CD4-positive, alpha-beta T cell treated with Interferon gamma for 1 hour (primary cell): ENCODE results near the gene DYNC1LI2.
"Not testable (repeated sequence)": the region's sequence is repeated elsewhere in the genome, so short reads cannot be mapped to it uniquely, and the experiment has no call there.

Experiments
- DNase-seq: peaks from one replicate; pipeline ENCODE4 v3.0.0-alpha.2; 2020

DYNC1LI2 gene

DNA sequence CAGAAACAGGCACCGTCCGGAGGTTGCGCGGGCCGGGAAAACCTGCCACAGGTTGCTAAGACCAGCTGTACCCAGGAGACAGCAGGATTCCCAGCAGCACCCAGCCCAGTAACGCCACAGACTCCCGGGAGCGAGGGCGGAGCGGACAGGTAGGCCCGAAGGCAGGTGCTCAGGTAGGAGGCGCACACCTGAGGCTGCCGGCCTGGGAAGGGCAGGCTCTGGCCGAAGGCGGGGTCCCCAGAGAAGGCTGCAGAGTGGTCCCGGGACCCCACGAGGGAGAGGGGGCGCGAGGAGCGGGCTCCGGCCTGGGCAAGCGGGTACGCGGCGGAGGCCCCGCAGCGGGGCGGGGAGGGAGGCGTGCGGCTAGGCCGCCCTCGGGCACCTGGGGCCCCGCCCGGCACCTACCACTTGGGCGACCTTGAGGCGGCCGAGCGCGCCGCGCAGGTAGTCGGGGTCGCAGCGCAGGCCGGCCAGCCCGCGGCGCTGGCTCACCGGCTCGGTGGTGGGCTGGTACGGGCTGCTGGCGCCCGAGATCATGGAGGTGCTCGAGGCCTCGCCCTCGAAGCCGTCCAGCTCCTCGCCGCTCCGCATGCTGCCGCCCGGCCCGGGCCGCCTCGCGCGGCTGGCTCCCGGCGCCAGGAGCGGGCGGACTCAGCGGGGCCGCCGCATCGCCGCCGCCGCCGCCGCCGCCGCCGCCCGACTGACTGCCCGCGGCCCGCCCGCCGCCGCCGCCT lies 55.3 kb downstream of the DYNC1LI2 start:
- no peak for DNase-seq

DNA sequence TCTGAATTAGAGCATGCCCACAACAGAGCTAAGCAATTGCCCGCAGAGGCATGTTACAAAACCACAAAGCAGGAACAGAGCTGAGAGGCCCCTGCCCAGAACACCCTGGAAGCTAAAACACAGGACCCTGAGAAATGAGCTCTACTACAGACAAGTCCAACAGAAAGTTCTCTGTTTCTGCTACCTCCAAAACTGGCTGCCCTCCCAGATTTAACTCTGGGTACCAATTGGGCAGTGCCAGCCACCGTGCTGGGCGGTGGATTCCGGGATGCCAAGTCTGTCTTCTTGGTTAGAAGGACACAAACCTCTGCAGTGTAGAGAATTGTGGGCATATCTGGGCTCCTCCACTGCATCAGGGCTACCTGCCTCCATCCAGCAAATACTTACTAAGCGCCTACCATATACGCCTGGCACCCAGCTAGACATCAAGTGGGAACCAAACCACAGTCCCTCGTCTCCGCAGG lies 55.9 kb downstream of the DYNC1LI2 start:
- DNase-seq, result no peak

- DNase-seq, result no peak
These were observed 58.3 kb downstream of the DYNC1LI2 start for GRCh38 chr16:66693149-66693548.

DNA sequence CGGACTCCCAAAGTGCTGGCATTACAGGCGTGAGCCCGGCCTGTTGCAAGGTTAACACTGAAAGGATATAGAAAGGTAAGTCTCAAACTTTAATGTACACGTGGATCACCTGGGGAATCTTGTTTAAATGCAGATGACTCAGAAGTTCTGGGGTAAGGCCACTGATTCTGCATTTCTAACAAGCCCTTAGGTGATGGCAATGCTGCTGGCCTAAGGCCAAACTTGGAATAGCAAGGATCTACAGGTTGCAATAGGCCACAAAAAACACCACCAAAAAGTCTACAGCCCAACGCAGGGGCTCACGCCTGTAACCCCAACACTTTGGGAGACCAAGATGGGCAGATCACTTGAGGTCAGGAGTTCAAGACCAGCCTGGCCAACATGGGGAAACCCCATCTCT lies 59.1 kb downstream of the DYNC1LI2 start:
- no peak for DNase-seq

GRCh38 chr16:66691234-66691633 lies 60.2 kb downstream of the DYNC1LI2 start:
- DNase-seq, result no peak

- no peak for DNase-seq
These were observed 61.1 kb downstream of the DYNC1LI2 start for GRCh38 chr16:66690106-66690847.

- no peak for DNase-seq
These were observed 62.1 kb downstream of the DYNC1LI2 start for GRCh38 chr16:66689282-66689681.

DNA sequence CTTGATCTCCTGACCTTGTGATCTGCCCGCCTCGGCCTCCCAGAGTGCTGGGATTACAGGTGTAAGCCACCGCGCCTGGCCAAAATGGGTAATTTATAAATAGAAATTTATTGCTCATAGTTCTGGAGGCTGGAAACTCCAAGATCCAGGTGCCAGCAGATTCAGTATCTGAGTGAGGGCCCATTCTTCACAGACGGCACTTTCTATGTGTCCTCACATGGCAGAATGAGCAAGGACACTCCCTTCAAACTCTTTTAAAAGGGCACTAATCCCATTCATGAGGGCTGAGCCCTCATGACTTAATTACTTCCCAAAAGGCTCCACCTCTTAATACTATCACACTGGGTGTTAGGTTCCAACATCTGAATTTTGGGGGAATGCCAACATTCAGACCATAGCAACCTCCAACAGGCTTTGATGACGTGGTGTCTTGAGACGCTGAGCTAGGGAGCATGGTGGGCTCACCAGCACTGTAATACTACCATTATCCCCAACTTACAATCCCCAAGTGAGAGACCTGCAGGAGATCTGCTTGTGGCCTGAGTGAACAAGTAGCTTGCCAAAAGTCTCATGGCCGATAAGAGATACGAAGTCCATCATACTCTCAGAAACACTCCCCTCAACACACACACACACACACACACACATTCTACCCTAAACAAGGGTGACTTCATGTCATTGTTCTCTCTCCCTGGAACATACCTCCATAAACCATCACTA lies 63.3 kb downstream of the DYNC1LI2 start:
- no peak for DNase-seq

- DNase-seq, result not testable (repeated sequence)
These were observed 65.8 kb downstream of the DYNC1LI2 start for GRCh38 chr16:66685501-66686115.

DNA sequence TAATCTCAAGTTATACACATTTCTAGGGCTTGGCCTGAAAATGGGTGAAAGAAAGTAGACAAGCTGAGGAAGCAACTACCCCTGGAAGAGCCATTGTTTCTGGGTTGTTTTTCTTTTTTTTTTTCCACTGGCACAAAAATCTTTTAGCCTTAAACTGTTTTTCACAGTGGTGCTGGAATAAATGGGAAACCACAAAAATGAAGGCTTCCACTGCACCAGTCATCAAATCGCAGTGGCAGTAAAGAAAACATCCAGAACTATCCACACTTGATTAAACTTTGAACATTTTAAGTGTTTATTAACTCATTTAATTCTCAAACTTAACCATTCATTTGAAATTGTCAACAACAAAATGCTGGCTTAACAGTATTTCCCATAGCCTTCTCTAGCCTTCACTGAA lies 69.1 kb downstream of the DYNC1LI2 start:
- DNase-seq, result no peak

DNA sequence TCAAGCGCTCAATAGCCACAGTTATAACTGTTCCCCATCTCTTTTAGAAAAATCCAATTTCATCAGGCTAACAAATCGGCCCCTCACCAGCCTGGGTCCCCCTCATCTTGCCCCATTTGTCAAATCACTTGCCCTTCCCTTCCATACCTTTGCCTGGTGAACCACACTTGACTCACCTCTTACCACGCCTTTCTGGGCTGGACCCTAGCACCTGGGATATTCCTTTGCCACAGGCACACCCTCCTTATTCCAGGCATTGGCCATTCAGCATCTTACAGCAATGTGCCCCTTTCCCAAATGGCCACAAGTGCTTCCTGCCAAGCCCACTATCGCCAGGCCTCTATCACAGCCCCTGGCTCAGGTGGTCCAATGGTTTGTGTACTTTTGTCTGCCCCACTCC lies 69.7 kb downstream of the DYNC1LI2 start:
- DNase-seq, result no peak

DNA sequence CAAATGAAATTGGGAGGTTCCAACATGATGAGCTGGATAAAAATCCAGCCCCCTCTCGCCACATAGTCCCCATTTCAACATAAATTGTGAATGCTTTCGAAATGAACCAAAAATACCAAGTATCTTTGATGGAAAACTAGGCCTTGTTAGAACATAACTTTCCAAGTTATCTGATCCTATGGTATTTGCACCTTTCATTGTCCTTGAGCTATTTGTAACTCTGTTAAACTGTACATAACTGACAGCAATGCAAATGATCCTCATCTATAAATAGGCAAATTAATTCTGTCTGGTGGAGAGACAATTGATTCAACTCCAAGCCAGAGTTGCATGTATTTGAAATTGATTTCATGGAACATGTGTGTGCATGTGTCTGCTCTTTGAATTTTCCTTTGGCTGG lies 73.1 kb downstream of the DYNC1LI2 start:
- no peak for DNase-seq

GRCh38 chr16:66677836-66678235 lies 73.6 kb downstream of the DYNC1LI2 start:
- DNase-seq, result no peak

- DNase-seq, result no peak
These were observed 74.2 kb downstream of the DYNC1LI2 start for GRCh38 chr16:66677179-66677578.

DNA sequence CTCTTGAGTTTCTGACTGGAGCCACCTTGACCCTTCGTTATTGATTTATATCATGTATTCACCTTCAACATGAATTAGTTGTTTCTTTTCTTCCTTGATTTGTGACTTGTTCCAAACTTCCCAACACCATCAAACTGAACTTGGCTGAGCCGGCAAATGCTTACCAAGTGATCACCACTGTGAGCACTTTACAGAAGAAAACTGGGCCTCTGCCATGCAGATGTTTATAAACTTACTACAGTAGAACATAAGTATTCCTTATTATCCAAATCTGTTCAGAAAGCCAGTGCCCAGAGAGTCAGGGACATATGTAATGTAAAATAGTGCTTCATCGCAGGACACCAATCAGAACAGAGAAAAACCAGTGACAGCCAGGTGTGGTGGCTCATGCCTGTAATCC lies 74.8 kb downstream of the DYNC1LI2 start:
- DNase-seq, result no peak

DNA sequence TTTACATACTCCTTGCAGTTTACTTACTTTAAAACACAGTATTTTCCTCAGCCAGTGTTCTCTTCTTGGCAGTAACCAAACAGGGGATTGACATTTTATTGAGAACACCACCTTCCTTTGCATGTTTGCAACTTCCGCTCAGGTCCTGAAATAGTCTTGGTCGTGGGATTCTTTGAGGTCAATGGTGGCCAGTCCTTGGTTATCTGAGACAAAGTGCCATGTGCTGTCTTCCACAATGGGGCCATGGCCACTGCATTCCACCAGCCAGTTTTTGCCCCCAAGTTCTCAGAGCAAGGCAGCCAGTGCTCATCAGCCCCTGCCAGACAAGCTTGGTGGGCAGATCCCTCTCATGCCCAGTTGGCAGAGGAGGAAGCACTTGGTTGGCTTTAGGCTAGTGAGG lies 77.7 kb downstream of the DYNC1LI2 start:
- no peak for DNase-seq
